ENCODE data around the gene CAPN11.

The CAPN11 gene

DNA sequence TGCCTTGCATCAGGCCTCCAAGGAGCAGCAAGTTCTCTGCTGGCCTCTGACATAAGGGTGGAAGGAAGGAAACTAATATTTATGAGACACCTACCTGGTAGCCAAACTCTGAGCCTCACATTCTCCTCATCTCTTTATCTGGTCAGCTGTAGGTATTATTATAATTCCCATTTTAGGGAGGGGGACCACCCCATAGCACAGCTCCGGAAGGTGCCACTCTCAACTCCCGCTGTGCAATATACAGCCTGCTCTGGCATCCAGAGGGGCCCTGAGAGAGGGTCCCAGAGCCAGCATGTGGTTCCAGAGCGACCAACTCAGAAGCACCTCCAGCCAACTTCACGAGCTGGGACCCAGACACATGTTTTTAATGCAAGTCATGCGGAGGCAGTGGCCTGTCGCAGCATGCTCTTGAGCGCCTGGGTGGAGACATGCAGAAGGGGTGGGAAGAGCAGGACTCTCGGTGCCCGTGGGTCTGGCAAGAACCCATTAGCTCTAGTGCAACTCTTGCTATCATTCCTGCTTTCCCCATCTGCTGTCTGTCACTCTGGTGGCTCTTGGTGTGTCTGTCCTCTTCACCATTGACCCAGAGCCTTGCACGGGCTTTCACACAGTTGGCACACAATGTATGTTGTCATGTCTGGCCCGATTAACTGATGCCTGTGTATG lies 43.2 kb downstream of the CAPN11 start:
- no peak overlapping the region for H3K4me3 ChIP-seq (ENCODE audit: low read length)
- no peaks in the 10 kb centered on the region for H3K9me3 ChIP-seq (ENCODE audit: low read length)
- H2AFZ ChIP-seq (ENCODE audit: low read depth, low read length) = no peak overlapping the region
- H3K36me3 ChIP-seq (ENCODE audit: insufficient read depth, low read length) = no peaks in the 10 kb centered on the region
- H3K27me3 ChIP-seq (ENCODE audit: insufficient read depth, low read length) = no peaks in the 10 kb centered on the region
- H3K4me1 ChIP-seq (ENCODE audit: insufficient read depth, low read length) = no peaks in the 10 kb centered on the region

DNA sequence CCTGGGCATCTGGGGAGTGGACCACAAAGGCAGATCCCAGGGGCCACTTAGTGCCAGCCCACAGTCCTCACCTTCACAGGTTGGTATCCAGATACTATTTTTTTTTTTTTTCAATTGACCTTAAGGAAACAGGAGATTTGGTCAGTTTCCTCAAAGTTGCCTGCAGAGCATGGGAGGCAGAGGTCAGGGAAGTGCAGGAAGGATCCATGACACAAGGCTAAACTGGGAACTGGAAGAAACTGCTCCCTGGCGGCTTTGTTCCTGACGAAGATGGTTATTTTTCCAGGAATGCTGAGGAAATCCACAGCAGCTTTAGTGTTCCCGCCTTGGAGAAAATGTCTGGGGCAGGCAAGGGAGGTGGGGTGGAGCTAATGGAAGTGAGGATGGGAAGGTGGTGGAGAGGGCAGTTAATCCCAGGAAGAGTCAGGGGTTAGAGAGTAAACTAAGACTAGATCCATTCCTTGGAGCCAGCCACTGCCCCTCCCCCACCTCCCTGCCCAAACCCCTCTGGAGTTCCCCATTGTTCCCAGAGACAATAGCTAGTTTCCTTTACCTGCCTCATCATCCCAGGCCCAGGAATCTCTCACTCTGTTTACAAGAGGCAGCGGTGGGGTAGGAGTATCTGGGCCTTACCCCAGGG lies 43.8 kb downstream of the CAPN11 start:
- H3K4me3 ChIP-seq (ENCODE audit: low read length) = no peak overlapping the region
- H3K4me1 ChIP-seq (ENCODE audit: insufficient read depth, low read length) = no peaks in the 10 kb centered on the region
- no peak overlapping the region for H2AFZ ChIP-seq (ENCODE audit: low read depth, low read length)
- no peaks in the 10 kb centered on the region for H3K9me3 ChIP-seq (ENCODE audit: low read length)
- no peaks in the 10 kb centered on the region for H3K27me3 ChIP-seq (ENCODE audit: insufficient read depth, low read length)
- H3K36me3 ChIP-seq (ENCODE audit: insufficient read depth, low read length) = no peaks in the 10 kb centered on the region

DNA sequence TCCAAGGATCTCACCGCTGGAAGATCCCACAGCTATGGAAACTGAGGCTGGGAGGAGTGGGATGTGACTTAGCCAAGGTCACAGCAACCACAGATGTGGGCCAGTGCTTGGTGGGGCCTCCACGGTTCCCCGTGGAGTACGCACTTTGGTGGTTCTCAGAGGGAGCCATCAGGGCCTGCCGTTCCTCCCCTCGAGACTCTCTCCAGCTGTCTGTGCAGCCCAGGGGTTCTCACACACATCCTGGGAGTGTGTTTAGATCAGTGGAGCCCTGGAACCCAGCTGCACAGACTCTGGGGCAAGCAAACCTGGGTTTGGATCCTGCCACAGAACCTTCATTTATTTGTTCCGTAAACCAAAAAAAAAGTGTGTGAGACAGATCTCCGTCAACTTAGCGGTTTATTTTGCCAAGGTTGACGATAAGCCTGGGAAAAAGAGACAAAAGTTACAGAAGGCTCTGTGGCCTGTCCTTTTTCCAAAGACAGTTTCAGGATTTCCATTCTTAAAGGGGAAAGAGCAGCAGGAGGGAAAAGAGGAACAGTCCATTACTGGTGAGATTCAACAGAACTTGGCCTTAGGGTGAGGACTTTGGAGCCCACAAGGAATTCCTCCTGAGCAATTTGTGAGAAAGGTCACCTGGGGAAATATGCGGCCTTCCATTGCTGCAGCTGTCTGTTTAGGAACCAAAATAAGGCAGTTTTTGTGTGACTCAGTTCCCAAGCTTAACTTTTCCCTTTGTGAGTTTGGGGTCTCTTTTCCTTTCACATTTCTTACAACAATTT lies 44.5 kb downstream of the CAPN11 start:
- Histone ChIP-seq H3K36me3 (ENCODE audit: insufficient read depth, low read length) (no peaks in the 10 kb centered on the region), H3K27me3 (ENCODE audit: insufficient read depth, low read length) (no peaks in the 10 kb centered on the region), H3K9me3 (ENCODE audit: low read length) (no peaks in the 10 kb centered on the region), H2AFZ (ENCODE audit: low read depth, low read length) (no peak overlapping the region), H3K4me1 (ENCODE audit: insufficient read depth, low read length) (no peaks in the 10 kb centered on the region), H3K4me3 (ENCODE audit: low read length) (no peak overlapping the region)

DNA sequence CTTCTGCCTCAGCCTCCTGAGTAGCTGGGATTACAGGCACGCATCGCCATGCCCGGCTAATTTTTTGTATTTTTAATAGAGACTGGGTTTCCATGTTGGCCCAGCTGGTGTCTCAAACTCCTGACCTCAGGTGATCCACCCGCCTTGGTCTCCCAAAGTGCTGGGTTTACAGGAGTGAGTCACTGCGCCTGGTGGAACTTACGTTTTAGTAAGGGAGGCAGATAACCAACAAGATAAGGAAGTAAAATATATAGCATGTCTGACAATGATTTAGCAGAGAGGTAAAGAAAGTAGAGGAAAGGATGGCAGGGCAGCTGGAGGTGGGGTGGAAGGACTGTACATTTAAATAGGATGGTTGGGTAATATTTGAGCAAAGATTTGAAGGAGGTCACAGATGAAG lies 45.3 kb downstream of the CAPN11 start:
- no peak overlapping the region for H2AFZ ChIP-seq (ENCODE audit: low read depth, low read length)

DNA sequence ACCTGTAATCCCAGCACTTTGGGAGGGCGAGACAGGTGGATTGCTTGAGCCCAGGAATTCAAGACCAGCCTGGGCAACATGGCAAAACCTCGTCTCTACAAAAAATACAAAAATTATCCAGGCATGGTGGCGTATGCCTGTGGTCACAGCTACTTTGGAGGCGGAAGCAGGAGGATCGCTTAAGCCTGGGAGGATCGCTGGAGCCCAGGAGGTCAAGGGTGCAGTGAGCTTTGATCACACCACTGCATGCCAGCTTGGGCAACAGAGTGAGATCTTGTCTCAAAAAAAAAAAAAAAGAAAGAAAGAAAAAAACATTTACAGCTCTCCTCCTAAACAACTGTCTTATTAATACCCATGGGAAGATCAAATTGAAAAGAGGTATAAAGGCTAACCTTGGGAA lies 49.3 kb downstream of the CAPN11 start:
- H2AFZ ChIP-seq (ENCODE audit: low read depth, low read length) = no peak overlapping the region
- no peaks in the 10 kb centered on the region for H3K36me3 ChIP-seq (ENCODE audit: insufficient read depth, low read length)
- no peak overlapping the region for H3K4me3 ChIP-seq (ENCODE audit: low read length)
- no peaks in the 10 kb centered on the region for H3K27me3 ChIP-seq (ENCODE audit: insufficient read depth, low read length)
- no peaks in the 10 kb centered on the region for H3K9me3 ChIP-seq (ENCODE audit: low read length)
- H3K4me1 ChIP-seq (ENCODE audit: insufficient read depth, low read length) = no peaks in the 10 kb centered on the region

More for the DNA sequence above, 45.3 kb downstream of the CAPN11 start:
- Histone ChIP-seq H3K36me3 (ENCODE audit: insufficient read depth, low read length) (no peaks in the 10 kb centered on the region), H3K4me3 (ENCODE audit: low read length) (no peak overlapping the region), H3K9me3 (ENCODE audit: low read length) (no peaks in the 10 kb centered on the region), H3K4me1 (ENCODE audit: insufficient read depth, low read length) (no peaks in the 10 kb centered on the region), H3K27me3 (ENCODE audit: insufficient read depth, low read length) (no peaks in the 10 kb centered on the region)

DNA sequence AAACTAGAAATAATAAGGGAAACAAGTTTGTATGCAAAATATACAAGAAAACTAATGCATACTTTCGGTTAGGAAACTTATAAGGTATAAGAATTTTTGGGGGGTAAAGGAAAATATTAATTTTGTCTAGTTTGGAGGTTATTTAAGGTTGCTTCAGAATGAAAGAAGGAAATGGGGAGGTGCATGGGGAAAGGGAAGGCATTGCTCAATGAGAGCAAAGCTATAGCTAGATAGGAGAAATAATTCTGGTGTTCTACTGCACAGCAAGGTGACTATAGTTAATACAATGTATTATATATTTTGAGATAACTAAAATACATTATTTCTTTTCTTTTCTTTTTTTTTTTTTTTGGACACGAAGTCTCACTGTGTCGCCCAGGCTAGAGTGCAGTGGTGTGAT lies 52.7 kb downstream of the CAPN11 start:
- H3K9me3 ChIP-seq (ENCODE audit: low read length) = no peaks in the 10 kb centered on the region
- H3K27me3 ChIP-seq (ENCODE audit: insufficient read depth, low read length) = no peaks in the 10 kb centered on the region
- H3K4me1 ChIP-seq (ENCODE audit: insufficient read depth, low read length) = no peaks in the 10 kb centered on the region

DNA sequence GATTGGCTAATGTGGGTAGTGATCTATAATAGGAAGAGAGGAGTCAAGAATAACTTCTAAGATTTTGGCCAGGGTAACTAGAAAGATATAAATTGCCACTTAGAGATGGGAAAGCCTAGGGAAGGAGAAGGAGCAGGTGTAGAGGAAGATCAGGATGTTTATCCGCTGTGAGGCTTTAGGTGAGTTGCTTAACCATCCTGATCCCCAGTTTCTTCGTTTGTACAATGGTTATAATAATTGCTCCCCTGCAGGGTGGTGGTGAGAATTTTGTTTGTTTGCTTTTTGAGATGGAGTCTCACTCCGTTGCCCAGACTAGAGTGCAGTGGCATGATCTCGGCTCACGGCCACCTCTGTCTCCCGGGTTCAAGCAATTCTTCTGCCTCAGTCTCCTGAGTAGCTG lies 55.7 kb downstream of the CAPN11 start:
- no peak overlapping the region for H3K4me3 ChIP-seq (ENCODE audit: low read length)
- no peaks in the 10 kb centered on the region for H3K9me3 ChIP-seq (ENCODE audit: low read length)
- no peak overlapping the region for H2AFZ ChIP-seq (ENCODE audit: low read depth, low read length)
- peaks cover 17% of the 10 kb centered on the region for H3K4me1 ChIP-seq (ENCODE audit: insufficient read depth, low read length)
- H3K36me3 ChIP-seq (ENCODE audit: insufficient read depth, low read length) = no peaks in the 10 kb centered on the region
- H3K27me3 ChIP-seq (ENCODE audit: insufficient read depth, low read length) = no peaks in the 10 kb centered on the region

More for the DNA sequence above, 52.7 kb downstream of the CAPN11 start:
- H3K36me3 ChIP-seq (ENCODE audit: insufficient read depth, low read length) = no peaks in the 10 kb centered on the region
- no peak overlapping the region for H2AFZ ChIP-seq (ENCODE audit: low read depth, low read length)
- H3K4me3 ChIP-seq (ENCODE audit: low read length) = no peak overlapping the region

DNA sequence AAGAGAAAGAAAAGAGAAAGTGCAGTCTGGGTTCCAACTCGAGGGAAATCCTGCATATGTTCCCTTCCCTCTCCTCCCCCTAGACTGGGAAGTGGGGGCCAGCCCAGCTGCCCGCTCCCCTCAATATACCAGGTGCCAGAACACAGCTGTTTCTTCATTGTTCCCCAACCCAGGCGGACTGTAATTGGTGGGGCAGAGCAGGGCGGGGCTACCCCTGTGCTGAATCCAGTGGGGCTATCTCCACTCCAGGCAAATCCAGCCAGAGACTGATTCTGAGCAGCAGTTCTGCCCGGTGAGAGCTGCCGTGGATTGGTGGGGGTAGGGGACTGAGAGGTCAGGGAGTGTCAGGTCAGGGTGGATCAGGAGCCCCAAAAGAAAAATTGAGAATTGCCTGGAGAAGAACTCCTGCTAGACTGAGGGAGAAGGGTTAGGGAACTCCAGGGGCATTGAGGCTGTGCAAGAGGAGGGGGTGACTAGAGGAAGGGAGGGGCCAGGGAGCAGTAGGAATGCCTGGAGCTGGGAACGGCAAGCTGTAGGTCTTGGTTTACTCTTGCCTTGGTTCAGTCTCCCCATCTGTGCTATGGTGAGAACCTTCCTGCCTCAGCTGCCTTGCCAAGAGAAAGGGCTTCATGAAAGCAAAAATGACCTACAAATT lies 58.2 kb downstream of the CAPN11 start, which contains the start of gene MYMX:
MYMX (plus strand) TSS at position 250 of the 655 bp plus-strand sequence. CDS start 546 bp downstream, outside the sequence.
- Histone ChIP-seq H3K4me1 (ENCODE audit: insufficient read depth, low read length) (peaks cover 25% of the 10 kb centered on the region), H3K27me3 (ENCODE audit: insufficient read depth, low read length) (no peaks in the 10 kb centered on the region), H3K4me3 (ENCODE audit: low read length) (no peak within 1 kb of the TSS), H3K36me3 (ENCODE audit: insufficient read depth, low read length) (no peaks in the 10 kb centered on the region), H2AFZ (ENCODE audit: low read depth, low read length) (no peak within 1 kb of the TSS), H3K9me3 (ENCODE audit: low read length) (no peaks in the 10 kb centered on the region)

DNA sequence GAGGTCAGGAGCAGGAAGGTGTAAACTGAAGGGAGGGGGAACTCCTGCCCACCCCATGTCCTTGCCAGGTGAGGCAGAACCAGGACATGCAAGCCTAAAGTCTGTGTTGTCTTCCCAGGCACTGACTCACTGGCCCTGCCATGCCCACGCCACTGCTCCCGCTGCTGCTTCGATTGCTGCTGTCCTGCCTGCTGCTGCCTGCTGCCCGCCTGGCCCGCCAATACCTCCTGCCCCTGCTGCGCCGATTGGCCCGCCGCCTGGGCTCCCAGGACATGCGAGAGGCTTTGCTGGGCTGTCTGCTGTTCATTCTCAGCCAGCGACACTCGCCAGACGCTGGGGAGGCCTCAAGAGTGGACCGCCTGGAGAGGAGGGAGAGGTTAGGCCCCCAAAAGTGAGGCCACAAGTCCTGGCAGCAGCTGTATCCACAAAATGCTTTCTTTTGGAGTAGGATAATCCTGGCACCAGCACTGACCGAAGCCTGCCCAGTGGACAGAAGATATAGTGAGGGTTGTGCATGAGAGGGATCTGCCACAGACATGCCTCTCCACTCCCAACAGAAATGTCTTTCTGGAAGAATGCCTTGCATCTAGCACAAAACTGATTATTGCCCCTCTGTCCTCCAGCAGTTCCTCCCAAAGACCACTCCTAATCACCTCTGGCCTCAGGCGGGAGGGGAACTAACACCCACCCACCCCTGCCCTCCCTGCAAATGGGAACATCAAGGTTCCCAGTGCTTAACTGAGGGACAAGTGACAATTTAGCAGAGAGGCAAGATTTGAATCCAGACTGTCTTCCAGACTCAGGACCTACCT lies 58.9 kb downstream of the CAPN11 start:
- Histone ChIP-seq H3K36me3 (ENCODE audit: insufficient read depth, low read length) (no peaks in the 10 kb centered on the region), H3K9me3 (ENCODE audit: low read length) (no peaks in the 10 kb centered on the region), H3K4me3 (ENCODE audit: low read length) (no peak overlapping the region), H3K4me1 (ENCODE audit: insufficient read depth, low read length) (peaks cover 29% of the 10 kb centered on the region), H3K27me3 (ENCODE audit: insufficient read depth, low read length) (no peaks in the 10 kb centered on the region), H2AFZ (ENCODE audit: low read depth, low read length) (no peak overlapping the region)

DNA sequence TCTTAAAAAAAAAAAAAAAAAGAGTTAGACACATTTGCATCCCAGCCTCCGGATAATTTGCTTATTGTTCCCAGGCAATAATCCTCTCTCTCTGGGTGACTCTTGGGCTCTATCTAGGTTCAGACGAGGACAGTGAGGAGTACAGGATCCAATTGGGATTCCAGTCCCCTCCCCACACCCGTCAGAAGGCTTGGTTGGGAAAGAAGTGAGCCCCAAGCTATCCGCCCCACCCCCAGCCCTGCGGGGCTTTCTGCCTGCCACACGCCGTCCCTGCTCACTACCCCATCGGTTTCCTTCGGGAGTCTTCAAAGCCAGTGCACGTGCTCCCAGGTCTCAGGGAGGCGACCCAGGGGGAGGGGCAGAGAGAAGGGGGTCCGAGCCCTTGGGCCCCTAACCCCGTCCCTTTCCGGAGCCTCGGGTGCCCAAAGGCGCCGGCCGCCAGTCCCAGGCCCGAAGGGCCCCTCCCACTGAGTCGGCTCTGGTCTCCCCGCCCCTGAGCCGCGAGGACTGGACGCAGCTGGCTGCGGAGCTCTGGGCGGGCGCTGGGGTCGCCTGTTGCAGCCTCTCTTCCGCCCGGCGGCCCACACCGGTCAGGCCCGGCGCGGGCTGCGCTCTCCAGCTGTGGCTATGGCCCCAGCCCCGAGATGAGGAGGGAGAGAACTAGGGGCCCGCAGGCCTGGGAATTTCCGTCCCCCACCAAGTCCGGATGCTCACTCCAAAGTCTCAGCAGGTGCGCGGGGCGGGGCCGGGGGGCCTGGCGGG lies 60.6 kb downstream of the CAPN11 start:
- Histone ChIP-seq H3K4me3 (ENCODE audit: low read length) (peak overlapping the region; percentile 54), H2AFZ (ENCODE audit: low read depth, low read length) (peak overlapping the region; percentile 75), H3K9me3 (ENCODE audit: low read length) (no peaks in the 10 kb centered on the region), H3K36me3 (ENCODE audit: insufficient read depth, low read length) (no peaks in the 10 kb centered on the region), H3K4me1 (ENCODE audit: insufficient read depth, low read length) (peaks cover 40% of the 10 kb centered on the region), H3K27me3 (ENCODE audit: insufficient read depth, low read length) (no peaks in the 10 kb centered on the region)

DNA sequence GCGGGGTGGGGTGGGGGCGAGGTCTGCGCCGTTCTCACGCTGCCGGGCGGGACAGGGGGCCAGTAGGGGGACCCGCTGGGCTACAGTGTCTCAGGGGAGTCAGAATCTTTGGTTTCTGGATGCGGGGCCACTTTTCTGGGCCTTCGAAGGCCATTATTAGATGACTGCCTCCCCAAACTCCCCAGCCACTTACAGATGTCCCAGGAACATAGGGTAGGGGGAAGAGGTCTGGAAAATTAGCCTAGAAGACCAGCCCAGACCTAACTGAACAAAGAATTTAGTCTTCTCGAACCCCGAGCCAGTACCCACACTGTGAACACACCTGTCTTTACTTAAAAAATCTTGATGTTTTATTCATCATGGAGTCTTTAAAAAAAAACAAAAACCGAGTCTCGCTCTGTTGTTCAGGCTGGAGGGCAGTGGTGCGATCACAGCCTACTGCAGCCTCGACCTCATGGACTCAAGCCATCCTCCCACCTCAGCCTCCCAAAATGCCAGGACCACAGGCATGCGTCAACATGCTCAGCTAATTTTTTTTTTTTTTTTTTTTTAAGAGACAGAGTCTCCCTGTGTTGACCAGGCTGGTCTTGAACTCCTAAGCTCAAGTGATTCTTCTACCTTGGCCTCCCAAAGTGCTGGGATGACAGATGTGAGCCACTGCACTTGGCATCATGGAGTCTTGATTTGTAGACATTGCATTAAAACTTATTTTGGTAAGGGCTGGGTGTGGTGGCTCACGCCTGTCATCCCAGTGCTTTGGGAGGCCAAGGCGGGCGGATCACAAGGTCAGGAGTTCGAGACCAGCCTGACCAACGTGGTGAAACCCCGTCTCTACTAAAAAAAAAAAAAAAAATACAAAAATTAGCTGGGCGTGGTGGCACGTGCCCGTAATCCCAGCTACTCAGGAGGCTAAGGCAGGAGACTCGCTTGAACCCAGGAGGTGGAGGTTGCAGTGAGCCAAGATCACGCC lies 61.5 kb downstream of the CAPN11 start:
- Histone ChIP-seq H2AFZ (ENCODE audit: low read depth, low read length) (no peak overlapping the region), H3K36me3 (ENCODE audit: insufficient read depth, low read length) (no peaks in the 10 kb centered on the region), H3K9me3 (ENCODE audit: low read length) (no peaks in the 10 kb centered on the region), H3K27me3 (ENCODE audit: insufficient read depth, low read length) (no peaks in the 10 kb centered on the region), H3K4me1 (ENCODE audit: insufficient read depth, low read length) (peaks cover 48% of the 10 kb centered on the region), H3K4me3 (ENCODE audit: low read length) (peak overlapping the region; percentile 54)
